ENCODE measurements around the gene LRP5.

Gene LRP5

GRCh38 chr11:68480193-68480592, 167.8 kb downstream of the LRP5 start:
- DNase-seq, result no peak

- DNase-seq, result no peak
Measured at GRCh38 chr11:68480852-68481510, 168.6 kb downstream of the LRP5 start.

GRCh38 chr11:68481579-68482240, 169.3 kb downstream of the LRP5 start:
- no peak for DNase-seq

GRCh38 chr11:68488623-68489022, 176.2 kb downstream of the LRP5 start:
- DNase-seq, result no peak

- no peak for DNase-seq
Measured at GRCh38 chr11:68495220-68495729, 182.9 kb downstream of the LRP5 start.

GRCh38 chr11:68495872-68496271, 183.5 kb downstream of the LRP5 start:
- DNase-seq, result no peak

- no peak for DNase-seq
Measured at GRCh38 chr11:68497761-68498160, 185.4 kb downstream of the LRP5 start.

GRCh38 chr11:68498321-68498720, 185.9 kb downstream of the LRP5 start:
- DNase-seq, result no peak

Data from activated effector memory CD4-positive, alpha-beta T cell treated with Interleukin-2 at 50 U/mL for 16 hours (primary cell).